Measurements from ENCODE around the gene NUAK2.

- TF ChIP-seq CTCF (IDR thresholded peaks at IDR 0.05; ENCODE audit: low read depth, low read length, missing input control) = no peak
- TF ChIP-seq ATF3 (IDR thresholded peaks at IDR 0.05) = no peak
- TF ChIP-seq, protein P1, sequence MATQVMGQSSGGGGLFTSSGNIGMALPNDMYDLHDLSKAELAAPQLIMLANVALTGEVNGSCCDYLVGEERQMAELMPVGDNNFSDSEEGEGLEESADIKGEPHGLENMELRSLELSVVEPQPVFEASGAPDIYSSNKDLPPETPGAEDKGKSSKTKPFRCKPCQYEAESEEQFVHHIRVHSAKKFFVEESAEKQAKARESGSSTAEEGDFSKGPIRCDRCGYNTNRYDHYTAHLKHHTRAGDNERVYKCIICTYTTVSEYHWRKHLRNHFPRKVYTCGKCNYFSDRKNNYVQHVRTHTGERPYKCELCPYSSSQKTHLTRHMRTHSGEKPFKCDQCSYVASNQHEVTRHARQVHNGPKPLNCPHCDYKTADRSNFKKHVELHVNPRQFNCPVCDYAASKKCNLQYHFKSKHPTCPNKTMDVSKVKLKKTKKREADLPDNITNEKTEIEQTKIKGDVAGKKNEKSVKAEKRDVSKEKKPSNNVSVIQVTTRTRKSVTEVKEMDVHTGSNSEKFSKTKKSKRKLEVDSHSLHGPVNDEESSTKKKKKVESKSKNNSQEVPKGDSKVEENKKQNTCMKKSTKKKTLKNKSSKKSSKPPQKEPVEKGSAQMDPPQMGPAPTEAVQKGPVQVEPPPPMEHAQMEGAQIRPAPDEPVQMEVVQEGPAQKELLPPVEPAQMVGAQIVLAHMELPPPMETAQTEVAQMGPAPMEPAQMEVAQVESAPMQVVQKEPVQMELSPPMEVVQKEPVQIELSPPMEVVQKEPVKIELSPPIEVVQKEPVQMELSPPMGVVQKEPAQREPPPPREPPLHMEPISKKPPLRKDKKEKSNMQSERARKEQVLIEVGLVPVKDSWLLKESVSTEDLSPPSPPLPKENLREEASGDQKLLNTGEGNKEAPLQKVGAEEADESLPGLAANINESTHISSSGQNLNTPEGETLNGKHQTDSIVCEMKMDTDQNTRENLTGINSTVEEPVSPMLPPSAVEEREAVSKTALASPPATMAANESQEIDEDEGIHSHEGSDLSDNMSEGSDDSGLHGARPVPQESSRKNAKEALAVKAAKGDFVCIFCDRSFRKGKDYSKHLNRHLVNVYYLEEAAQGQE (IDR thresholded peaks at IDR 0.05) = no peak
- TF ChIP-seq JUND (IDR thresholded peaks at IDR 0.05) = no peak
- no peak for TF ChIP-seq EGR1 (IDR thresholded peaks at IDR 0.05; ENCODE audit: low read depth in 2 of 2)
- TF ChIP-seq MAX (IDR thresholded peaks at IDR 0.05) = no peak
- TF ChIP-seq ZBTB33 (IDR thresholded peaks at IDR 0.05) = no peak
- no peak for TF ChIP-seq RAD21 (IDR thresholded peaks at IDR 0.05)
- TF ChIP-seq YY1 (IDR thresholded peaks at IDR 0.05) = no peak
Observed at GRCh38 chr1:205283270-205284147, 38.0 kb downstream of the NUAK2 start.
